HEK293 (cell line): ENCODE results near the gene ADRA2C.

Experiments used
- CTCF ChIA-PET: fragments of 350-600 bp; formaldehyde crosslinking; extraction: SDS; loops from one replicate; lab custom pipeline; 2021; ENCODE audit warnings: antibody characterized with exemption; lab: Yijun Ruan, JAX
- POLR2A ChIA-PET: fragments of 300-600 bp; formaldehyde crosslinking; extraction: SDS; loops from one replicate; lab custom pipeline; 2020; ENCODE audit warnings: antibody characterized with exemption, inconsistent platforms; lab: Yijun Ruan, JAX
- H3K27ac ChIP-seq: fragments of 200-500 bp; sonication (Bioruptor generic); 2 replicates; pipeline ENCODE4 v1.5.1; 2014; ENCODE audit warnings: low read depth, low read length, control low read depth, inconsistent platforms; ENCODE audit errors: extremely low read depth
- H3K36me3 ChIP-seq, 2 experiments: fragments of 200-500 bp in 1 of 2; sonication (Bioruptor generic) in 1 of 2; 1 replicate in 1 of 2; 2 replicates in 1 of 2; pipeline ENCODE4 v1.5.1; 2014 to 2017; ENCODE audit warnings: inconsistent platforms in 2 of 2, low read length in 2 of 2; ENCODE audit not compliant: control insufficient read depth in 2 of 2, insufficient read depth in 1 of 2
- H3K4me1 ChIP-seq: fragments of 200-500 bp; sonication (Bioruptor generic); 2 replicates; pipeline ENCODE4 v1.5.1; 2014; ENCODE audit warnings: mild to moderate bottlenecking, low read length, inconsistent platforms; ENCODE audit not compliant: control insufficient read depth, insufficient read depth
- H3K4me3 ChIP-seq: 2 replicates; pipeline ENCODE4 v1.5.1; 2011; ENCODE audit warnings: low read depth, mild to moderate bottlenecking, control low read depth, low read length, moderate library complexity
- H3K9me3 ChIP-seq: fragments of 200-500 bp; sonication (Bioruptor generic); 2 replicates; pipeline ENCODE4 v1.5.1; 2014; ENCODE audit warnings: low read depth, low read length, inconsistent platforms; ENCODE audit not compliant: control insufficient read depth, insufficient read depth
- GLI2 ChIP-seq: fragments of 450-650 bp; formaldehyde crosslinking; IDR thresholded peaks from 2 replicates; pipeline ENCODE4; 2017; ENCODE audit warnings: missing biosample characterization, missing genetic modification characterization, low read depth, borderline replicate concordance
- PRDM2 ChIP-seq: fragments of 450-650 bp; formaldehyde crosslinking; IDR thresholded peaks from 2 replicates; pipeline ENCODE4 v1.5.1; 2016; ENCODE audit warnings: missing biosample characterization, missing genetic modification characterization, borderline replicate concordance
- ZNF202 ChIP-seq: fragments of 450-650 bp; formaldehyde crosslinking; IDR thresholded peaks from 2 replicates; pipeline ENCODE4 v1.5.1; 2016; ENCODE audit warnings: missing biosample characterization, missing genetic modification characterization, borderline replicate concordance
- ZNF302 ChIP-seq: fragments of 450-650 bp; formaldehyde crosslinking; IDR thresholded peaks from 2 replicates; pipeline ENCODE4 v1.5.1; 2016; ENCODE audit warnings: missing biosample characterization, missing genetic modification characterization, low read depth
- ZNF433 ChIP-seq: fragments of 450-650 bp; formaldehyde crosslinking; IDR thresholded peaks from 2 replicates; pipeline ENCODE4 v1.5.1; 2016; ENCODE audit warnings: missing biosample characterization, missing genetic modification characterization, low read depth
- ZNF514 ChIP-seq: fragments of 450-650 bp; formaldehyde crosslinking; IDR thresholded peaks from 2 replicates; pipeline ENCODE4 v1.5.1; 2016; ENCODE audit warnings: missing biosample characterization, missing genetic modification characterization
- ZNF521 ChIP-seq: fragments of 450-650 bp; formaldehyde crosslinking; IDR thresholded peaks from 2 replicates; pipeline ENCODE4 v1.5.1; 2017; ENCODE audit warnings: missing biosample characterization, mild to moderate bottlenecking, missing genetic modification characterization
- ZNF596 ChIP-seq: fragments of 450-650 bp; IDR thresholded peaks from 2 replicates; pipeline ENCODE4 v1.5.0; 2018; ENCODE audit warnings: missing biosample characterization, mild to moderate bottlenecking, missing genetic modification characterization, moderate library complexity
- ZNF623 ChIP-seq: fragments of 450-650 bp; formaldehyde crosslinking; IDR thresholded peaks from 2 replicates; pipeline ENCODE4 v1.5.1; 2016; ENCODE audit warnings: missing biosample characterization, missing genetic modification characterization
- ZNF624 ChIP-seq: fragments of 450-650 bp; formaldehyde crosslinking; IDR thresholded peaks from 2 replicates; pipeline ENCODE4 v1.5.1; 2017; ENCODE audit warnings: missing biosample characterization, missing genetic modification characterization
- ZNF658 ChIP-seq: fragments of 450-650 bp; formaldehyde crosslinking; IDR thresholded peaks from 2 replicates; pipeline ENCODE4; 2016; ENCODE audit warnings: missing biosample characterization, missing genetic modification characterization
- ZNF747 ChIP-seq: fragments of 450-650 bp; formaldehyde crosslinking; IDR thresholded peaks from 2 replicates; pipeline ENCODE4 v1.5.1; 2016; ENCODE audit warnings: missing biosample characterization, missing genetic modification characterization
- TF ChIP-seq, protein P1 (sequence below): sonication (generic); formaldehyde crosslinking; IDR thresholded peaks from 2 replicates; pipeline ENCODE4 v1.8.1; 2022; ENCODE audit warnings: mild to moderate bottlenecking, moderate library complexity, missing genetic modification reagents
- TF ChIP-seq, protein P2 (sequence below): fragments of 450-650 bp; formaldehyde crosslinking; IDR thresholded peaks from 2 replicates; pipeline ENCODE4 v1.5.1; 2016; ENCODE audit warnings: missing biosample characterization, missing genetic modification characterization

ADRA2C gene

GRCh38 chr4:3792813-3793212 is 26.6 kb downstream of the ADRA2C start:
- TF ChIP-seq ZNF747 (tag by site-specific recombination), result no peak
- TF ChIP-seq ZNF202 (tag by site-specific recombination), result no peak
- no peak for TF ChIP-seq ZNF514
- no peak for TF ChIP-seq ZNF521
- TF ChIP-seq ZNF658 (tag by site-specific recombination), result no peak
- no peak for TF ChIP-seq GLI2 (tag by site-specific recombination)
- H3K4me3 ChIP-seq, result no peak overlapping the region
- H3K36me3 ChIP-seq, result no peaks in the 10 kb centered on the region
- ChIA-PET CTCF (interaction anchor here (0.6 to 1.5 kb wide), 3 partner anchors 9 to 141 kb away, joined by 3 to 4 read pairs (median 3); no protein-coding TSS in a partner anchor), POLR2A (no interaction called here)
- no peaks in the 10 kb centered on the region for H3K4me1 ChIP-seq
- no peaks in the 10 kb centered on the region for H3K9me3 ChIP-seq
- no peak overlapping the region for H3K27ac ChIP-seq

- CTCF ChIA-PET, result interaction anchor here (0.5 to 1.5 kb wide), 3 partner anchors 10 to 385 kb away, joined by 3 to 4 read pairs (median 4); no protein-coding TSS in a partner anchor
- H3K4me1 ChIP-seq, result no peaks in the 10 kb centered on the region
These were observed 27.4 kb downstream of the ADRA2C start for GRCh38 chr4:3793545-3793944.

More at GRCh38 chr4:3793545-3793944, 27.4 kb downstream of the ADRA2C start:
- no peaks in the 10 kb centered on the region for H3K36me3 ChIP-seq
- no peak overlapping the region for H3K4me3 ChIP-seq
- no peak overlapping the region for H3K27ac ChIP-seq
- POLR2A ChIA-PET, result no interaction called here
- TF ChIP-seq ZNF433, result no peak
- no peak for TF ChIP-seq ZNF596
- TF ChIP-seq PRDM2 (tag by site-specific recombination), result no peak
- no peak for TF ChIP-seq ZNF623 (tag by site-specific recombination)
- TF ChIP-seq, protein P1, sequence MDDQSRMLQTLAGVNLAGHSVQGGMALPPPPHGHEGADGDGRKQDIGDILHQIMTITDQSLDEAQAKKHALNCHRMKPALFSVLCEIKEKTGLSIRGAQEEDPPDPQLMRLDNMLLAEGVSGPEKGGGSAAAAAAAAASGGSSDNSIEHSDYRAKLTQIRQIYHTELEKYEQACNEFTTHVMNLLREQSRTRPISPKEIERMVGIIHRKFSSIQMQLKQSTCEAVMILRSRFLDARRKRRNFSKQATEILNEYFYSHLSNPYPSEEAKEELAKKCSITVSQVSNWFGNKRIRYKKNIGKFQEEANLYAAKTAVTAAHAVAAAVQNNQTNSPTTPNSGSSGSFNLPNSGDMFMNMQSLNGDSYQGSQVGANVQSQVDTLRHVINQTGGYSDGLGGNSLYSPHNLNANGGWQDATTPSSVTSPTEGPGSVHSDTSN, result no peak
- no peak for TF ChIP-seq ZNF302 (tag by site-specific recombination)
- TF ChIP-seq ZNF624 (tag by site-specific recombination), result no peak
- TF ChIP-seq, protein P2, sequence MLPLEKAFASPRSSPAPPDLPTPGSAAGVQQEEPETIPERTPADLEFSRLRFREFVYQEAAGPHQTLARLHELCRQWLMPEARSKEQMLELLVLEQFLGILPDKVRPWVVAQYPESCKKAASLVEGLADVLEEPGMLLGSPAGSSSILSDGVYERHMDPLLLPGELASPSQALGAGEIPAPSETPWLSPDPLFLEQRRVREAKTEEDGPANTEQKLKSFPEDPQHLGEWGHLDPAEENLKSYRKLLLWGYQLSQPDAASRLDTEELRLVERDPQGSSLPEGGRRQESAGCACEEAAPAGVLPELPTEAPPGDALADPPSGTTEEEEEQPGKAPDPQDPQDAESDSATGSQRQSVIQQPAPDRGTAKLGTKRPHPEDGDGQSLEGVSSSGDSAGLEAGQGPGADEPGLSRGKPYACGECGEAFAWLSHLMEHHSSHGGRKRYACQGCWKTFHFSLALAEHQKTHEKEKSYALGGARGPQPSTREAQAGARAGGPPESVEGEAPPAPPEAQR (tag by site-specific recombination), result no peak
- no peaks in the 10 kb centered on the region for H3K9me3 ChIP-seq
